Endothelial cell of umbilical vein (primary cell): ENCODE measurements around the gene PLA2G1B. TPM values are rescaled to one million over a fixed set of nuclear protein-coding genes. Genes with fewer than 3 reads are reported as not detected.

ENCODE experiments used
- BruUV-seq: library from RNA; stranded (reverse); fragments of 400-500 nt; replicated peaks from 2 replicates; lab custom pipeline; 2021; lab: Mats Ljungman, UMichigan
- CTCF ChIA-PET: fragments of 300-600, 350-600 bp; sonication (Branson Sonifier 250); formaldehyde crosslinking; loops from one replicate; lab custom pipeline; 2021; ENCODE audit warnings: antibody characterized with exemption, inconsistent platforms; lab: Charles Lee
- POLR2A ChIA-PET: fragments of 300-600, 350-600 bp; sonication (Branson Sonifier 250); formaldehyde crosslinking; loops from one replicate; lab custom pipeline; 2021; ENCODE audit warnings: antibody characterized with exemption, inconsistent platforms; lab: Charles Lee
- DNase-seq: peaks from one replicate; pipeline ENCODE4 v3.0.0-alpha.2; 2011; ENCODE audit warnings: low read depth, low spot score
- FAIRE-seq: peaks from 2 replicates; lab custom pipeline; 2011; peaks lifted over from hg19 to GRCh38; lab: Jason Lieb, UNC
- H2AFZ ChIP-seq: 2 replicates; pipeline ENCODE4 v1.6.0; 2012; ENCODE audit warnings: low read depth, low read length, control low read depth, inconsistent platforms
- H3K27ac ChIP-seq: 2 replicates; pipeline ENCODE4 v1.5.1; 2011; ENCODE audit warnings: low read depth, mild to moderate bottlenecking, control low read depth, low read length, moderate library complexity; ENCODE audit not compliant: insufficient read depth
- H3K27me3 ChIP-seq, 2 experiments: 2 replicates each; pipeline versions ENCODE4 v1.6.0 to v1.6.1; 2011; ENCODE audit warnings: low read length in 2 of 2, mixed read lengths in 1 of 2; ENCODE audit not compliant: control insufficient read depth in 2 of 2, insufficient read depth in 2 of 2
- H3K36me3 ChIP-seq, 2 experiments: 2 replicates in 1 of 2; 3 replicates in 1 of 2; pipeline ENCODE4 v1.5.1; 2011; ENCODE audit warnings: low read length in 2 of 2, mild to moderate bottlenecking in 1 of 2, moderate library complexity in 1 of 2; ENCODE audit not compliant: control insufficient read depth in 2 of 2, insufficient read depth in 2 of 2; ENCODE audit errors: extremely low read depth in 1 of 2
- H3K4me1 ChIP-seq: 3 replicates; pipeline ENCODE4 v1.5.1; 2011; ENCODE audit warnings: mild to moderate bottlenecking, low read length; ENCODE audit not compliant: control insufficient read depth, insufficient read depth; ENCODE audit errors: extremely low read depth
- H3K4me2 ChIP-seq: 2 replicates; pipeline ENCODE4 v1.6.1; 2011; ENCODE audit warnings: low read length, control low read depth, mixed read lengths; ENCODE audit not compliant: insufficient read depth
- H3K4me3 ChIP-seq, 3 experiments: fragments of 200-600 bp in 1 of 3; sonication (generic), shearing (Covaris generic) in 1 of 3; replicated peaks in 1 of 3; 2 replicates each; pipeline ENCODE4 v1.5.1; 2011 to 2016; ENCODE audit warnings: control low read depth in 3 of 3, low read length in 3 of 3, mild to moderate bottlenecking in 2 of 3, inconsistent platforms in 1 of 3, low read depth in 1 of 3, moderate library complexity in 1 of 3; ENCODE audit not compliant: insufficient read depth in 1 of 3
- H3K79me2 ChIP-seq: 2 replicates; pipeline ENCODE4 v1.6.0; 2012; ENCODE audit warnings: low read length, inconsistent platforms; ENCODE audit not compliant: control insufficient read depth, insufficient read depth
- H3K9ac ChIP-seq: replicated peaks from 2 replicates; pipeline ENCODE3; 2011; ENCODE audit warnings: low read length, control low read depth; ENCODE audit not compliant: insufficient read depth; ENCODE audit errors: extremely low read depth
- H3K9me1 ChIP-seq: replicated peaks from 3 replicates; pipeline ENCODE4 v1.6.0; 2011; ENCODE audit warnings: mild to moderate bottlenecking, low read length; ENCODE audit not compliant: control insufficient read depth, insufficient read depth; ENCODE audit errors: extremely low read depth
- H3K9me3 ChIP-seq: replicated peaks from 2 replicates; pipeline ENCODE4 v1.5.1; 2012; ENCODE audit warnings: low read length, inconsistent platforms; ENCODE audit not compliant: control insufficient read depth, insufficient read depth
- H4K20me1 ChIP-seq: replicated peaks from 2 replicates; pipeline ENCODE3; 2011; ENCODE audit warnings: mild to moderate bottlenecking, low read length; ENCODE audit not compliant: control insufficient read depth, insufficient read depth; ENCODE audit errors: extremely low read depth
- EZH2 ChIP-seq: IDR thresholded peaks from 2 replicates; pipeline ENCODE4 v1.6.1; 2012; ENCODE audit warnings: borderline replicate concordance, low read depth, mild to moderate bottlenecking, moderate library complexity, low read length, inconsistent platforms; ENCODE audit not compliant: severe bottlenecking
- POLR2A ChIP-seq: IDR thresholded peaks from 2 replicates; pipeline ENCODE4 v1.6.1; 2012; ENCODE audit warnings: low read depth, mild to moderate bottlenecking, control low read depth, low read length
- POLR2AphosphoS5 ChIP-seq: IDR thresholded peaks from 2 replicates; pipeline ENCODE4 v1.6.1; 2012; ENCODE audit warnings: low read depth, mild to moderate bottlenecking, control low read depth, low read length, moderate library complexity; ENCODE audit not compliant: insufficient read depth
- dilution Hi-C: fragments of 300-500 bp; cut with MboI; formaldehyde crosslinking; loops from one replicate; pipeline ENCODE4 v1.15.0; 2019; ENCODE audit warnings: low sequenced_read_pairs; ENCODE audit not compliant: extremely low pct_ligation_motif_present
- intact Hi-C: fragments of 100-400 bp; cut with micrococcal nuclease; formaldehyde crosslinking; loops from one replicate; pipeline ENCODE4 v1.10.0; 2022
- polyA plus RNA-seq, 4 experiments: library from polyadenylated mRNA; depleted of rRNA in 3 of 4; stranded (reverse) in 3 of 4; unstranded in 1 of 4; fragments of >200 nt; gene quantifications; 2 replicates each; pipeline versions ENCODE4 v1.2.1 to v1.2.3, GENCODE V29; 2011 to 2012; ENCODE audit warnings: missing spikeins in 1 of 4
- total RNA-seq: library from RNA; stranded (reverse); gene quantifications from 2 replicates; pipeline ENCODE4 v1.2.3, GENCODE V29; 2021
- TF ChIP-seq, protein P1 (sequence below): IDR thresholded peaks from 2 replicates; pipeline ENCODE4 v1.6.1; 2011; ENCODE audit not compliant: insufficient read depth, insufficient read length

Gene PLA2G1B
- total and polyA plus RNA-seq, 2 donors (not counting 3 experiments of a cell fraction or from before 2014, with no cell fraction given), result not detected

DNA sequence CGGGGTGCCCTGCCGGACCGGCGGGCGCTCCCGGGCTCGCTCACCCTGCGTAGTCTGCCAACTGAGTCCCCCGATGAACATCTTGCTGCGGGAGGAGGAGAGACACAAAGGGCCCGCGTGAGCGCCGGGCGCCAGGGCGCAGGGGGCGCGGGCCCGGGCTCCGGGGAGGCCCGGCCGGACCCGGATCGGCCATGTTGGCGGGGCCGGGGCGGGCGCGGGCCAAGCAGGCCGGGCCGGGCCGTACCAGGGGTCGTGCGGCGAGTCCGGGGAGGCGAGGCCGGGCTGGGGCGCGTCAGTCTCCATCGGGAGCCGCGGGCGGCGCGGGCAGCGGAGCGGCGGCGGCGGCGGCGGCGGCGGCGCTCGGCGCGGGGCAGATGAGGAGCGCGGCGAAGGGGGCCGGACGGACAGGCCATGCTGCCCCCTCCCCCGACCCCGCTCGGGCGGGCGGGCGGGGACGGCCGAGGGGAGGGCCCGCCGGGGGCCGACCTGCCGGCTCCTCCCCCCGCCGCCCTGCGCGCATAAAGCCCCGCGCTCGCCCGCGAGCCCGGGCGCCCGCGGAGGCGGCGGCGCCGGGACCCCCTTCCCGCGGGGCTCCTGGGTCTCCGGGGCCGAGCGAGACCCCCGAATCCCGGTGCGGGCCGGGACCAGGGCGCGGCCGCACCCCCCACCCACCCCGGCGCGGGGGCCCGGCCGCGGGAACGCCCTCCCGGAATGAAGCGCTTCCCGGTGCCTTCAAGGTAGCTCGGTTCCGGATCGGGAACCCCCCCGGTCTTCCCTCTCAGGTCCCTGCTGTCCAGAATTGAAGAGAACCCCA lies 41.4 kb upstream of the PLA2G1B start, which contains the start of gene MSI1:
TSS of gene MSI1 (minus strand) at position 376 of the 814 bp plus-strand sequence. CDS start at position 303, 73 bp downstream.
- DNase-seq (no peak), FAIRE-seq (no peak)
- peak within 1 kb of the TSS in 1 of 3 experiments; percentile 10 for H3K4me3 ChIP-seq
- TF ChIP-seq EZH2 (peak; percentile 55), POLR2A (no peak)
- H3K4me1 ChIP-seq, result no peaks in the 10 kb centered on the region
- H3K4me2 ChIP-seq, result peak within 1 kb of the TSS; percentile 24
- dilution Hi-C loops, result no loop called here
- H3K9ac ChIP-seq, result no peak within 1 kb of the TSS
- H3K9me3 ChIP-seq, result no peaks in the 10 kb centered on the region
- H2AFZ ChIP-seq, result no peak within 1 kb of the TSS
- no peaks in the 10 kb centered on the region for H4K20me1 ChIP-seq
- intact Hi-C loops, result no loop called here
- no peaks in the 10 kb centered on the region for H3K36me3 ChIP-seq
- H3K79me2 ChIP-seq, result no peaks in the 10 kb centered on the region
- ChIA-PET POLR2A (no interaction called here), CTCF (interaction anchor here (0.6 to 2.8 kb wide), 2 partner anchors 13 to 26 kb away, joined by 4 to 7 read pairs; no protein-coding TSS in a partner anchor)
- peaks cover 52 to 57% of the 10 kb centered on the region in 2 experiments for H3K27me3 ChIP-seq
- H3K27ac ChIP-seq, result no peak within 1 kb of the TSS
- no peaks in the 10 kb centered on the region for H3K9me1 ChIP-seq
- no TSS peak for BruUV-seq

DNA sequence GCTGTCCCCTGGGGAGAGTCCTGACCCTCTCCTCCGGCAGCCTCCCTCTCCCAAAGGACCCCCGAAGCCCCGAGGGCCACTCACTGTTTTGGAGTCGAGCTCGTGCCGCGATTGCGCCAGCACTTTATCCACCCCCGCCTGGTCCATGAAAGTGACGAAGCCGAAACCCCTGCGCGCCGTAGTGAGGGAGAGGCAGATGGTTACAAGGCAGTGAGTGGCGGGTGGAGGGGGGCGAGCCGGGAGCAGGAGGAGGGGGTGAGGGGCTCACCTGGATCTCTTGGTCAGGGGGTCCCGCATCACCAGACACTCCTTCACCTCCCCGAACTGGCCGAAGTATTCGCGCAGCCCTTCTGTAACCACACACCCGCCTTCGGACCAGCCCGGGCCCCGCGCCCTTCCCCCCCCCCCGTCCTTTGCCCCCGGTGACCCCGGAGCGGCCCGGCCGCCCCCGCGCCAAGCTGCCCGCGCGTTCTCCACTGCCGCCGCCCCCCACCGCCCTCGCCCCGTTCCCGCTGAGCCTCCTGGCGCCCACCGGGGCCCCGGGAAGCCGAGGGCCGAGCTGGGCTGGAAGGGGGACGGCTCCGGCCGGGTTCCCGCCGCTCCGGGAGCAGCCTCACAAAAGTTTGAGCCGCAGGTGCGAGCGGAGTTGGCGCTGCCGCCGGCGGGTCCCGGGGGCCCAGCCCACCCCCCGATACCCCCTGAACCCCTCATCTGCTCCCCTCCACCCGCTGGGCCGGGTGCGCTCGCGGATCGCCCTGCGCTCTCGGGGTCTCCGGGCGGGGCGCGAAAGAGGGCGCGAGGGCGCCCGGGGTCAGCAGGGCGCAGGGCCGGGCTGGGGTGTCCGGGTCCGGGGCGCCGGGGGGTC lies 40.6 kb upstream of the PLA2G1B start:
- intact Hi-C loops, result no loop called here
- H3K4me2 ChIP-seq, result peak overlapping the region; percentile 24

More for the DNA sequence above, 40.6 kb upstream of the PLA2G1B start:
- Histone ChIP-seq H3K4me3 (no peak overlapping the region), H3K9ac (no peak overlapping the region), H3K9me1 (no peaks in the 10 kb centered on the region), H3K9me3 (no peaks in the 10 kb centered on the region), H3K27me3 (peaks cover 52 to 57% of the 10 kb centered on the region in 2 experiments), H2AFZ (no peak overlapping the region), H3K4me1 (no peaks in the 10 kb centered on the region), H4K20me1 (no peaks in the 10 kb centered on the region), H3K79me2 (no peaks in the 10 kb centered on the region), H3K36me3 (no peaks in the 10 kb centered on the region), H3K27ac (no peak overlapping the region)
- FAIRE-seq, result no peak
- CTCF ChIA-PET, result interaction anchor here (0.6 to 3.1 kb wide), 9 partner anchors 8 to 96 kb away, joined by 3 to 24 read pairs (median 5); no protein-coding TSS in a partner anchor
- DNase-seq, result no peak
- peak; percentile 36 for TF ChIP-seq EZH2
- TF ChIP-seq POLR2AphosphoS5, result no peak
- TF ChIP-seq, protein P1, sequence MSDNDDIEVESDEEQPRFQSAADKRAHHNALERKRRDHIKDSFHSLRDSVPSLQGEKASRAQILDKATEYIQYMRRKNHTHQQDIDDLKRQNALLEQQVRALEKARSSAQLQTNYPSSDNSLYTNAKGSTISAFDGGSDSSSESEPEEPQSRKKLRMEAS, result no peak
- BruUV-seq, result no TSS peak
- POLR2A ChIA-PET, result no interaction called here
- dilution Hi-C loops, result no loop called here
